ENCODE data around the gene DIDO1.

Gene DIDO1

GRCh38 chr20:62832212-62832922 is 93.9 kb downstream of the DIDO1 start:
- DNase-seq (ENCODE audit: low read depth) = no peak

GRCh38 chr20:62831854-62832211 is 94.5 kb downstream of the DIDO1 start:
- no peak for DNase-seq (ENCODE audit: low read depth)

- no peak for DNase-seq (ENCODE audit: low read depth)
Observed at GRCh38 chr20:62831361-62831788, 94.9 kb downstream of the DIDO1 start.

- DNase-seq (ENCODE audit: low read depth) = no peak
Observed at GRCh38 chr20:62830821-62831220, 95.5 kb downstream of the DIDO1 start.

- no peak for DNase-seq (ENCODE audit: low read depth)
Observed at GRCh38 chr20:62830251-62830650, 96.1 kb downstream of the DIDO1 start.

- DNase-seq (ENCODE audit: low read depth) = no peak
Observed at GRCh38 chr20:62829231-62830230, 96.8 kb downstream of the DIDO1 start.

- DNase-seq (ENCODE audit: low read depth) = no peak
Observed at GRCh38 chr20:62828511-62829230, 97.6 kb downstream of the DIDO1 start.

GRCh38 chr20:62828051-62828450 is 98.3 kb downstream of the DIDO1 start:
- DNase-seq (ENCODE audit: low read depth) = no peak

Data from activated T-cell treated with anti-CD3 and anti-CD28 coated beads for 1 hour (primary cell).